ENCODE data around the gene PCOLCE2. TPM values are rescaled to one million over a fixed set of nuclear protein-coding genes. Genes with fewer than 3 reads are reported as not detected.

PCOLCE2 gene
- total RNA-seq, 4 donors from 2014 or later = 5.3 to 27.4 (median 9.1) TPM

DNA sequence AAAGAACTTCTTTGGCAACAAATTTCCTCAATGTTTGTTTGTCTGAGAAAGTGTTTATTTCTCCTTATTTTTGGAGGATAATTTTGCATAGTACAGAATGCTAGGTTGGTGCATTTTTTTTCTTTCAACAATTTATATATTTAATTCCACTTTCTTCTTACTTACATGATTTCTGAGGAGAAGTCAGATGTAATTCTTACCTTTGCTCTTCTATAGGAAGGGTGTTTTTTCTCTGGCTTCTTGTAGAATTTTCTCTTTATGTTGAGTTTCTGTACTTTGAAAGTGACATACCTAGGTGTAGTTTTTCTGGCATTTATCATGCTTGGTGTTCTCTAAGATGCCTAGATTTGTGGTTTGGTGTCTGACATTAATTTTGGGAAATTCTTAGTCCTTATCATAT is 34.8 kb upstream of the PCOLCE2 start:
- no peak overlapping the region for H3K27ac ChIP-seq
- intact Hi-C loops (cut with DNase I; ENCODE audit: low total_unique reads) = no loop called here
- no peaks in the 10 kb centered on the region for H3K27me3 ChIP-seq
- H3K9me3 ChIP-seq = no peaks in the 10 kb centered on the region
- H3K4me3 ChIP-seq = no peak overlapping the region
- no peak for DNase-seq
- H3K36me3 ChIP-seq = no peaks in the 10 kb centered on the region
- no peaks in the 10 kb centered on the region for H3K4me1 ChIP-seq
- no peak for TF ChIP-seq POLR2A (IDR thresholded peaks at IDR 0.05)

DNA sequence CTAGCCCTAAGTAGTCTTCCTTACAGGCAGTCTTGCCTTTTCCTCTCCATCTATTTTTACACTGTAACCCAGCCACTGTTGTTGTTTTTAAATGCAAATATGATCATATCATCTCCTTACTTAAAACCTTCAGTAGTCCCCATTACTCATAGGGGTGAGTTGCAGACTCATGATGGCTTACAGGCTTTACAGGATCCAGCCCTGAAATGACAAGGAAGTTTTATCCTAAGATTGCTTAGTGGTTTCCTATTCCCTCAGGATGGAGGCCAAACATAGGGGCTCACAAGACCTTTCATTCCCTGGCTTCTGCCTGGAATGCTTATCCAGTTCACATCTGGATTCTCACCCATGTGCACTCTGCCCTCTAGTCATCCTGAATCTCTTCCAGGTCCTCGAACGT is 27.7 kb upstream of the PCOLCE2 start:
- no peaks in the 10 kb centered on the region for H3K27me3 ChIP-seq
- DNase-seq = no peak
- H3K36me3 ChIP-seq = no peaks in the 10 kb centered on the region
- no peaks in the 10 kb centered on the region for H3K4me1 ChIP-seq
- H3K4me3 ChIP-seq = no peak overlapping the region
- TF ChIP-seq POLR2A (IDR thresholded peaks at IDR 0.05) = no peak
- TF ChIP-seq, protein P1, sequence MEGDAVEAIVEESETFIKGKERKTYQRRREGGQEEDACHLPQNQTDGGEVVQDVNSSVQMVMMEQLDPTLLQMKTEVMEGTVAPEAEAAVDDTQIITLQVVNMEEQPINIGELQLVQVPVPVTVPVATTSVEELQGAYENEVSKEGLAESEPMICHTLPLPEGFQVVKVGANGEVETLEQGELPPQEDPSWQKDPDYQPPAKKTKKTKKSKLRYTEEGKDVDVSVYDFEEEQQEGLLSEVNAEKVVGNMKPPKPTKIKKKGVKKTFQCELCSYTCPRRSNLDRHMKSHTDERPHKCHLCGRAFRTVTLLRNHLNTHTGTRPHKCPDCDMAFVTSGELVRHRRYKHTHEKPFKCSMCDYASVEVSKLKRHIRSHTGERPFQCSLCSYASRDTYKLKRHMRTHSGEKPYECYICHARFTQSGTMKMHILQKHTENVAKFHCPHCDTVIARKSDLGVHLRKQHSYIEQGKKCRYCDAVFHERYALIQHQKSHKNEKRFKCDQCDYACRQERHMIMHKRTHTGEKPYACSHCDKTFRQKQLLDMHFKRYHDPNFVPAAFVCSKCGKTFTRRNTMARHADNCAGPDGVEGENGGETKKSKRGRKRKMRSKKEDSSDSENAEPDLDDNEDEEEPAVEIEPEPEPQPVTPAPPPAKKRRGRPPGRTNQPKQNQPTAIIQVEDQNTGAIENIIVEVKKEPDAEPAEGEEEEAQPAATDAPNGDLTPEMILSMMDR (IDR thresholded peaks at IDR 0.05) = no peak
- H3K27ac ChIP-seq = no peak overlapping the region
- intact Hi-C loops (cut with DNase I; ENCODE audit: low total_unique reads) = no loop called here
- H3K9me3 ChIP-seq = no peaks in the 10 kb centered on the region

DNA sequence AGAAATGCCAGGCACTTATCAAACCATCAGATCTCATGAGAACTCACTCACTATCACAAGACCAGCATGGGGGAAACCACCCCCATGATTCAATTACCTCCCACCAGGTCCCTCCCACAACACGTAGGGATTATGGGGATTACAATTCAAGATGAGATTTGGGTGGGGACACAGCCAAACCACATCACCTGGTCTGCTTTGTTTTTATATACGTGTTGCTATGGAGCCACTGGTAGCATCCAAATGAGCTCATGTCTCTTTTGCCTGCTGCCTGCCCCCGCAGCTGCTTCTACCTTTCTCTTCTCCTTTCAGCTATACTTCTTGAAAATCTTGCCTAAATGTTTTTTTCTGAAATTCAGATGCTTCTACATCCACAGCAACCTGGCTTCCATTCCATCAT is 26.8 kb upstream of the PCOLCE2 start:
- TF ChIP-seq POLR2A (IDR thresholded peaks at IDR 0.05) = no peak
- TF ChIP-seq, protein P1 (IDR thresholded peaks at IDR 0.05) = no peak
- intact Hi-C loops (cut with DNase I; ENCODE audit: low total_unique reads) = no loop called here
- Histone ChIP-seq H3K9me3 (no peaks in the 10 kb centered on the region), H3K4me1 (no peaks in the 10 kb centered on the region), H3K27me3 (no peaks in the 10 kb centered on the region), H3K27ac (no peak overlapping the region), H3K4me3 (no peak overlapping the region), H3K36me3 (no peaks in the 10 kb centered on the region)
- no peak for DNase-seq

DNA sequence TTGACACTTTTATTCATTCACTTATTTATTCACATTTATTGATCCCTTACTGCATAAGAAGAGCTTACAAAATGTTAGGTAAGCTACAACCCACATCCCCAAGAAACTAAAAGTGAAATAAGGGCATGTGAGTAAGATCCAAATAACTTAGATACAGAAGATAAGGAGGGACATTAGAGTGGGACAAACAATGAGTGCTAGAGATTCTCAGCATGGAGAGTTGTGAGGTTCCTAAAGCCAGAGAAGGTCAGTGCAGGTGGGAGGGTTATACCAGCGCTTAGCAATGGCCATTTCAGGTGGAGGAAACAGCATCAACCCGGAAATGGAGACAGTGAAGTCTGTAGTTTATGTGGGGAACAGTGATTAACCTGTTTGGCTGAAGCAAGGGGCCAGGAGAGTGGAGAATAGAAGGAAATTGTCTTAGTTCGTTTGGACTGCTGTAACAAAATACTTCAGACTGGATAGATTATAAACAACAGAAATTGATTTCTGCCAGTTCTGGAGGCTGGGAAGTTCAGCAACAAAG is 25.5 kb upstream of the PCOLCE2 start:
- no peak for DNase-seq
- Histone ChIP-seq H3K27me3 (no peaks in the 10 kb centered on the region), H3K27ac (no peak overlapping the region), H3K4me3 (no peak overlapping the region), H3K36me3 (no peaks in the 10 kb centered on the region), H3K9me3 (no peaks in the 10 kb centered on the region), H3K4me1 (no peaks in the 10 kb centered on the region)
- TF ChIP-seq POLR2A (IDR thresholded peaks at IDR 0.05) = no peak
- TF ChIP-seq, protein P1 (IDR thresholded peaks at IDR 0.05) = no peak
- intact Hi-C loops (cut with DNase I; ENCODE audit: low total_unique reads) = no loop called here

DNA sequence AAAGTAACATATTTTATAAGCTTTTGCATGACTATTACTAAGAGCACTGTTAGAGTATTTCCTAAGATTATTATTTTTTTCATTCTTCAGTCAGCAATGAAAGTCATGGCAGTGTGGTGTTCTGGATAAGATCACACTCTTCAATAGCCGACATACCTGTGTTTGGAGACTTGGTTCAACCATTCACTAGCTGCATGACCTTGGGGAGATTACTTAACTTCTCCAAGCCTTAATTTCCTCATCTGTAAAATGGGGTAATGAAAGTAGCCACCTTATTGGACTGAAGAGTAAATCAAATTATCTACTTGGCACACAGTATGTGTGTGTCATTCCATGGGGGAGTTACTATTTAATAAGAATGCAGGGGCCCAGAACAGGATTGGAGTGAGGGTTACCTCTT is 24.5 kb upstream of the PCOLCE2 start:
- Histone ChIP-seq H3K4me1 (no peaks in the 10 kb centered on the region), H3K27me3 (no peaks in the 10 kb centered on the region), H3K36me3 (no peaks in the 10 kb centered on the region), H3K27ac (no peak overlapping the region), H3K9me3 (no peaks in the 10 kb centered on the region), H3K4me3 (no peak overlapping the region)
- no peak for DNase-seq
- TF ChIP-seq, protein P1 (IDR thresholded peaks at IDR 0.05) = no peak
- no peak for TF ChIP-seq POLR2A (IDR thresholded peaks at IDR 0.05)
- intact Hi-C loops (cut with DNase I; ENCODE audit: low total_unique reads) = no loop called here

All from uterus (tissue), 4 donors.